Psoas muscle (tissue), 8 donors: ENCODE measurements around the gene MB. TPM values are rescaled to one million over a fixed set of nuclear protein-coding genes. Genes with fewer than 3 reads are reported as not detected.

Experiments
- ATAC-seq, 4 donors: fragments of 200-7000 bp; cut with Tn5 transposase; one replicate each; pipeline ENCODE4 v1.9.1; 2020; ENCODE audit warnings: moderate library complexity in 3 of 4, mild to moderate bottlenecking in 2 of 4
- DNase-seq, 2 donors: peaks; one replicate each; pipeline ENCODE4 v3.0.0-alpha.2; 2020
- H3K27ac ChIP-seq: fragments of 200-600 bp; one replicate; pipeline ENCODE4 v1.8.0; 2022
- H3K27me3 ChIP-seq, 3 donors: fragments of 200-600 bp in 1 of 3; one replicate each; pipeline versions ENCODE4 v1.6.1 to v1.8.0; 2013 to 2022; ENCODE audit warnings: low read length in 2 of 3, mild to moderate bottlenecking in 2 of 3, moderate library complexity in 1 of 3; ENCODE audit not compliant: insufficient read depth in 3 of 3
- H3K36me3 ChIP-seq, 2 donors: fragments of 200-600 bp in 1 of 2; one replicate each; pipeline versions ENCODE4 v1.6.1 to v1.8.0; 2013 to 2022; ENCODE audit warnings: low read depth in 1 of 2, mild to moderate bottlenecking in 1 of 2, moderate library complexity in 1 of 2; ENCODE audit not compliant: insufficient read depth in 1 of 2
- H3K4me1 ChIP-seq: fragments of 200-600 bp; one replicate; pipeline ENCODE4 v1.8.0; 2022
- H3K4me3 ChIP-seq: fragments of 200-600 bp; one replicate; pipeline ENCODE4 v1.8.0; 2022; ENCODE audit warnings: mild to moderate bottlenecking
- H3K9me3 ChIP-seq: fragments of 200-600 bp; one replicate; pipeline ENCODE4 v1.8.0; 2022
- WGBS, 3 donors: extraction: QIAGEN DNeasy Blood & Tissue Kit; methylation state at CpG; one replicate each; pipeline versions ENCODE4 v1.1.6 to v1.1.7; 2013; 5-methylcytosine and 5-hydroxymethylcytosine counted together
- intact Hi-C, 2 donors: fragments of 100-400 bp; cut with DNase I; formaldehyde crosslinking; loops; one replicate each; pipeline versions ENCODE4 v1.11.0 to v1.14.2; 2022
- polyA plus RNA-seq, 3 donors: library from polyadenylated mRNA; stranded (reverse); fragments of 200-250 nt; gene quantifications; one replicate each; pipeline ENCODE4 v1.2.3, GENCODE V29; 2013
- total RNA-seq, 4 donors: library from RNA; stranded (reverse); fragmentation: NEBNext Ultra II Directional in 2 of 4; extraction: Animal tissue kit (Norgen Biotek cat#: 25700) in 2 of 4; gene quantifications; one replicate each; pipeline versions ENCODE4 v1.2.1 to v1.2.4, GENCODE V29; 2021 to 2023
- TF ChIP-seq, protein P1 (sequence below): fragments of 200-600 bp; IDR thresholded peaks from one replicate; pipeline ENCODE4 v1.8.0; 2022; ENCODE audit warnings: antibody characterized with exemption
- donor health status: healthy with polysubstance abuse.
- donor health status: DM: no; HTN: no; CAD: no; lungs with moderate emphysema.
- donor health status: Bipolar disorder and iron deficiency.
- donor health status: healthy.
- donor health status: DM: yes; HTN: yes; CAD: no.
- donor health status: DM: no; HTN: no; CAD: no.
- donor health status: DM: no; HTN: no; CAD: no.
- donor health status: DM: yes; HTN: yes; CAD: no.

Gene MB
- total and polyA plus RNA-seq, 7 donors, result 6,836 to 12,606 (median 9,385) TPM

DNA sequence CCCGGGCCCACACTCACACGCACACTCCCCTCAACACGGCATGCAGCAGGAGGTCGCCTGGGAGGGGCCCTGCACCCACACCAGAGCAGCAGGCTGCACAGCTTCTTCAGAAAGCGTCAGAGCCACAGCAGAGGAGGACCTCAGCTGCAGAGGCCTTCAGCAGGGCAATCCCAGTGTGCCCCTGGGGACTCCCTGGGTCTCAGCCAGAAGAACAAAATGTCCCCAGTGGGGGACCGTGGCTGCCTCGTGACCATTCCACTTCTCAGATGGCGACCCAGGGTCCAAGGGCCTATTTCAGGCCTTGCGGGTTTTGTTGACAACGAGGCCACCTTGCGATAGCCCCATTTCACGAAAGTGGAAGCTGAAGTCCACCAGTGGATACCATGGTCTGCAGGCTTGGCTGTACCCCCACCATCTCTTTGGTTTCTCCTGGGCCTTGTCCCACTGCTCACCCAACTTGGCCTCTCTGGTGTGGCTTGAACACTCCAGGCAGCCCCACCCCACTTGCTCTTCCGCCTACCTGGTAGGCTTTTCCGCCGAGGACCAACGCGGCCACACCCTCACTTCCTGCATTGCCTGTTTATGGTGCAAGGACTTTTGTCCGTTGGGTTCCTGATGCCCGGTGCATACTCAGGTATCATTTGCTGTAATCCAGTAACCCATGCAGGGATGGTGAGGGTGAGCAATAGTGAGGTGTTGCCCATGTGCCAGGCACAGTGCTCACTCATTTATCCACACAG, 38.1 kb downstream of the MB start:
- no peaks in the 10 kb centered on the region for H3K27me3 ChIP-seq
- H3K4me1 ChIP-seq, result no peaks in the 10 kb centered on the region
- intact Hi-C loops, result loop anchor here (5.0 kb wide), 2 partner anchors 137 to 532 kb away; no protein-coding TSS in a partner anchor
- H3K27ac ChIP-seq, result no peak overlapping the region
- no peaks in the 10 kb centered on the region for H3K36me3 ChIP-seq
- ATAC-seq, result no peak
- 73 to 90% (median 78%) methylated on average over 19 of the region's 19 CpGs for whole genome bisulfite sequencing, 3 donors
- H3K9me3 ChIP-seq, result no peaks in the 10 kb centered on the region
- DNase-seq, result no peak
- no peak overlapping the region for H3K4me3 ChIP-seq
- TF ChIP-seq, protein P1, sequence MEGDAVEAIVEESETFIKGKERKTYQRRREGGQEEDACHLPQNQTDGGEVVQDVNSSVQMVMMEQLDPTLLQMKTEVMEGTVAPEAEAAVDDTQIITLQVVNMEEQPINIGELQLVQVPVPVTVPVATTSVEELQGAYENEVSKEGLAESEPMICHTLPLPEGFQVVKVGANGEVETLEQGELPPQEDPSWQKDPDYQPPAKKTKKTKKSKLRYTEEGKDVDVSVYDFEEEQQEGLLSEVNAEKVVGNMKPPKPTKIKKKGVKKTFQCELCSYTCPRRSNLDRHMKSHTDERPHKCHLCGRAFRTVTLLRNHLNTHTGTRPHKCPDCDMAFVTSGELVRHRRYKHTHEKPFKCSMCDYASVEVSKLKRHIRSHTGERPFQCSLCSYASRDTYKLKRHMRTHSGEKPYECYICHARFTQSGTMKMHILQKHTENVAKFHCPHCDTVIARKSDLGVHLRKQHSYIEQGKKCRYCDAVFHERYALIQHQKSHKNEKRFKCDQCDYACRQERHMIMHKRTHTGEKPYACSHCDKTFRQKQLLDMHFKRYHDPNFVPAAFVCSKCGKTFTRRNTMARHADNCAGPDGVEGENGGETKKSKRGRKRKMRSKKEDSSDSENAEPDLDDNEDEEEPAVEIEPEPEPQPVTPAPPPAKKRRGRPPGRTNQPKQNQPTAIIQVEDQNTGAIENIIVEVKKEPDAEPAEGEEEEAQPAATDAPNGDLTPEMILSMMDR, result no peak

DNA sequence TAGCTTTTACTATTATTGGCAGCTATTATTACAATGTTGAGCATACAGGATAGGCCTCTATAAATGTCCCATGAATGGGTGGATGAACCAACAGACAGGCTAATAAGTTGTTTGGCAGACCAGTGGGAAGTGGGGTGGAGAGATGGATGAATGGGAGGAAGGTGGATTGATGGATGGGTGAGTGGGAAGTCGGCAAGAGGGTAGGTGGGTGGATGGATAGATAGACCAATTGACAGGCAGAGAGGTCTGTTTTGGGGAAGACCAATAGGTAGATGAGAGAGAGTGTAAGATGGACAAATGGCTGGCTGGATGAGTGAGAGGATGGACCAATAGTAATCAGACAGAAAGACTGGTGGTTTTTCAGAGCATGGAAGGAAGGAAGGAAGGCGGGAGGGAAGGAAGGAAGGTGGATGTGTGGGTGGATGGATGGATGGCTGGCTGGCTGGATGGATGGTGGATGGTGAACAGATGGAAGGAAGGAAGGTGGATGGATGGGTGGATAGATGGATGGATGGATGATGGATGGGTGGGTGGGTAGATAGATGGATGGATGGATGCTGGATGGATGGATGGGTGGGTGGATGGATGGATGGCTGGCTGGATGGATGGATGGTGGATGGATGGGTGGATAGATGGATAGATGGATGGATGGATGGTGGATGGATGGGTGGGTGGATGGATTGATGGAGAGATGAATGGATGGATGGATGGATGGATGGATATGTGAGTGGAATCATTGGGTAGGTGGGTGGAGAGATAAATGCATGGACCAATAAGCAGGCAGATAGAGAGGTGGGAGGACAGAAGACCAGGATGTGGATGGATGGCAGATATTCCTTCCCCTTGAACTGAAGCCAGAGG, 39.1 kb downstream of the MB start:
- no peaks in the 10 kb centered on the region for H3K27me3 ChIP-seq
- no peaks in the 10 kb centered on the region for H3K4me1 ChIP-seq
- H3K36me3 ChIP-seq, result no peaks in the 10 kb centered on the region
- H3K4me3 ChIP-seq, result no peak overlapping the region
- intact Hi-C loops, result loop anchor here (5.0 kb wide), 2 partner anchors 136 to 531 kb away; no protein-coding TSS in a partner anchor
- H3K9me3 ChIP-seq, result no peaks in the 10 kb centered on the region
- H3K27ac ChIP-seq, result no peak overlapping the region
- TF ChIP-seq, protein P1, result no peak
- no peak for DNase-seq
- WGBS, 3 donors, result 87 to 89% (median 88%) methylated on average over 2 of the region's 2 CpGs
- no peak for ATAC-seq

DNA sequence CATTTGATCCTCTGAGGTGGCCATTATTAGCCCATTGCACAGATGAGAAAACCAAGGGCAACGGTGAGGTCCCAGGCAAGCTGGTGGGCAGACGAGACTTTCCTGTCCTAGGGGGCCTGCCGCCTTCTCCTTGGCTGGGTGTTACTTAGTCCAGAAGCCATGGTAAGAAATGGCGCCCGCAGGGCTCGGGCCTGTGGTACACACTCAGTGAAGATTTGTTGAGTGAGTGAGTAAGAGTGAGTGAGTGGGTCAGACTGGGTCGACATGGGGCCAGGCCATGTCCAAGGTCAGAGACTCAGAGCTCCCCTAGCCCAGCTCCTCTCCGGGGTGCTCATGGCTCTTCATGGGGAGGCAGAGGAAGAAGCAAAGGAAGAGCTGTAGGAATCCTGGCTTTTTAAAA, 40.5 kb downstream of the MB start:
- H3K9me3 ChIP-seq, result no peaks in the 10 kb centered on the region
- 87 to 97% (median 87%) methylated on average over 8 of the region's 8 CpGs for WGBS, 3 donors

DNA sequence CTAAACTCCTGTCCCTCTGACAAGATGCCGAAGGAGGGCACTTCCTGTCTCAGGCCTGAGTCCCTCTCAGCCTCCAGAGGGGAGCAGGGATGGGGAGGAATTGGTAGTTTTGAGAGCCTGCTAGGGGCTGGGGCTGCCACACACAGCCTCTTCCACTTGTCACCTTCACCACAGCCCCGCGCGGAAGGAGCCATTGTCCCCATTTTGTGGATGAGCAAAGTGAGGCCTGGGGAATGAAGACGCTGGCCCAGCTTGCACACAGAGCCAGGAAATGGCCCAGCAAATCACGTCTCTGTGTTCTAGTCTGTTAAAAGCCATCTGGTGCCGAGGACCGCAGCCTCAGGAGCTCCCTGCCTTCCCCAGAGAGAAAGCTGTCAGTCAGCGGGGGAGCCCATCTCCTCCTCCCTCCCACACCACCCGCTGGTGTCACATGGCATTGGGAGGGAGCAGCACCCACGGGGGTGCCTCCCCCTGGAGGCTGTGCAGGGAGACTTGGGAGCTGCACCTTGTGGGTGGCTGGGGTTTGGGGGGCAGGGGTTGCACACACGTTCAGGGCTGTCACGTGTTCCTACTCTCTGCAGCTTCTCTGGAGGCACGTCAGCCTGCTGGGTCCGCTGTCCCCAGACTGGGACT, 41.9 kb downstream of the MB start:
- Histone ChIP-seq H3K4me3 (no peak overlapping the region), H3K27ac (no peak overlapping the region), H3K4me1 (no peaks in the 10 kb centered on the region), H3K36me3 (no peaks in the 10 kb centered on the region), H3K27me3 (no peaks in the 10 kb centered on the region), H3K9me3 (no peaks in the 10 kb centered on the region)
- TF ChIP-seq, protein P1, result no peak
- DNase-seq, result no peak
- intact Hi-C loops, result loop anchor here (5.0 kb wide), 2 partner anchors 133 to 528 kb away; no protein-coding TSS in a partner anchor
- 51 to 56% (median 54%) methylated on average over 15 of the region's 15 CpGs for WGBS, 3 donors
- no peak for ATAC-seq

More for the DNA sequence above, 40.5 kb downstream of the MB start:
- TF ChIP-seq, protein P1, result no peak
- Histone ChIP-seq H3K27ac (no peak overlapping the region), H3K4me1 (no peaks in the 10 kb centered on the region), H3K4me3 (no peak overlapping the region), H3K36me3 (no peaks in the 10 kb centered on the region), H3K27me3 (no peaks in the 10 kb centered on the region)
- no peak for ATAC-seq
- no peak for DNase-seq
- intact Hi-C loops, result loop anchor here (5.0 kb wide), 2 partner anchors 134 to 529 kb away; no protein-coding TSS in a partner anchor
